ENCODE results near the gene DIS3. TPM values are rescaled to one million over a fixed set of nuclear protein-coding genes. Genes with fewer than 3 reads are reported as not detected.

The DIS3 gene
- total and polyA plus RNA-seq, 9 of the 15 experiments (the other 6 are each of a cell fraction or from before 2014, with no cell fraction given), result 6.0 to 48.9 (median 34.2) TPM

DNA sequence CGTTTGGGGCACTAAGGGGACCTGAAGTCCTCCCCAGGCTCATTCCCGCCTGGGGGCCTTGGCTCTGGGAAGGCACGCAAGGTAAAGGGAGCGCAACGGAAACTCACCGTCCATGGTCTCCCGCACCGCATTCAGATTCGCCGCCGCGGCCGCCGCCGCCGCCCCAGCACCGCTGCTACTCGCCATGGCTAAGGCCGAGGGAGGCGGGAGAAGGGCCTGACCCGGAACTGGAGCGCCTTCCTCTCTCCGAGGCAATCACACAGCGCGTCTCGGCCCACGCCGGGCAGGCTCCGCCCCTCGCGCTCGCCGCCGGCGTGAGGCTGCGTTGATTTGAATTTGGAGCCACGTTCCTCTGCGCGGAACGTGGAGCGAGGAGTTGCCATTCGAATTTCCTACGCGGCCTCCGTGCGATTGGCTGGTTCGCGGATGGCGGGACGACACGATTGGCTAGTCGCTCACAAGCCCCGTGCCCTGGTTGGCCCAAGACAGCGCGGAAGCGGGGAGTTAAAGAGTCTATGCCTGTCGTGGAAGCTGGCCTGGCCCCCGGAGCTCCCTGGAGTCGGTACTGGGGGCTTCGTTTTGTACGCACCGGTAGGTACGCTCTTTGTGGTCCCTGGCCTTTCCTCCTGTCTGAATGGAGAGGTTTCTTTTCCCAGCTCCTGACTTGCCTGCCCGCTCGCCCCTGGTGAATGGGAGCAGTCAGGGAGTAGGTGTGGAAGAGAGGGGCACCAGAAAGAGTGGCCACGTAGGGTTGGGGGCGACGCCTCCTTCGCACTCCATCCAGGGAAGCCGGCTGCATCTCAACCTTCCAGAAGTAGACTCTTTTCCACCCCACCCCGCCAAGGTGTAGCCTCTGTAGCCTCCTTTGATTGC is 54.0 kb downstream of the DIS3 start, which contains the start of the genes BORA and MZT1:
Gene BORA (plus strand): TSS at position 507 of the 873 bp plus-strand sequence. CDS start 1,018 bp downstream, outside the sequence.
Gene MZT1 (minus strand): TSS at position 213 of the 873 bp plus-strand sequence. CDS start 27 bp downstream, at position 186.
- Histone ChIP-seq H3K36me3 (ENCODE audit: control insufficient read depth, insufficient read depth, low read length) (peaks cover 45% of the 10 kb centered on the region), H3K79me2 (ENCODE audit: control insufficient read depth, insufficient read depth, low read length) (peaks cover 85% of the 10 kb centered on the region)
- CTCF ChIA-PET (ENCODE audit: low intra/inter-chr PET ratio), result no interaction called here
- TF ChIP-seq NRF1 (conservative IDR thresholded peaks at IDR 0.05 in 1 of 2, IDR thresholded peaks at IDR 0.05 in 1 of 2), result peak; percentile 85 to 88
- TF ChIP-seq, protein P1, sequence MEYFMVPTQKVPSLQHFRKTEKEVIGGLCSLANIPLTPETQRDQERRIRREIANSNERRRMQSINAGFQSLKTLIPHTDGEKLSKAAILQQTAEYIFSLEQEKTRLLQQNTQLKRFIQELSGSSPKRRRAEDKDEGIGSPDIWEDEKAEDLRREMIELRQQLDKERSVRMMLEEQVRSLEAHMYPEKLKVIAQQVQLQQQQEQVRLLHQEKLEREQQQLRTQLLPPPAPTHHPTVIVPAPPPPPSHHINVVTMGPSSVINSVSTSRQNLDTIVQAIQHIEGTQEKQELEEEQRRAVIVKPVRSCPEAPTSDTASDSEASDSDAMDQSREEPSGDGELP (CRISPR knock-in tag; IDR thresholded peaks at IDR 0.05; ENCODE audit: borderline replicate concordance), result peak; percentile 71; the same call in 1 of the 2 replicates
- peak; percentile 53 for TF ChIP-seq TAF1 (IDR thresholded peaks at IDR 0.05; ENCODE audit: control insufficient read depth, extremely low read depth, insufficient read depth, low read length, severe bottlenecking)
- peak; percentile 74 for TF ChIP-seq POLR2A (conservative IDR thresholded peaks at IDR 0.05)
- TF ChIP-seq, protein P2, sequence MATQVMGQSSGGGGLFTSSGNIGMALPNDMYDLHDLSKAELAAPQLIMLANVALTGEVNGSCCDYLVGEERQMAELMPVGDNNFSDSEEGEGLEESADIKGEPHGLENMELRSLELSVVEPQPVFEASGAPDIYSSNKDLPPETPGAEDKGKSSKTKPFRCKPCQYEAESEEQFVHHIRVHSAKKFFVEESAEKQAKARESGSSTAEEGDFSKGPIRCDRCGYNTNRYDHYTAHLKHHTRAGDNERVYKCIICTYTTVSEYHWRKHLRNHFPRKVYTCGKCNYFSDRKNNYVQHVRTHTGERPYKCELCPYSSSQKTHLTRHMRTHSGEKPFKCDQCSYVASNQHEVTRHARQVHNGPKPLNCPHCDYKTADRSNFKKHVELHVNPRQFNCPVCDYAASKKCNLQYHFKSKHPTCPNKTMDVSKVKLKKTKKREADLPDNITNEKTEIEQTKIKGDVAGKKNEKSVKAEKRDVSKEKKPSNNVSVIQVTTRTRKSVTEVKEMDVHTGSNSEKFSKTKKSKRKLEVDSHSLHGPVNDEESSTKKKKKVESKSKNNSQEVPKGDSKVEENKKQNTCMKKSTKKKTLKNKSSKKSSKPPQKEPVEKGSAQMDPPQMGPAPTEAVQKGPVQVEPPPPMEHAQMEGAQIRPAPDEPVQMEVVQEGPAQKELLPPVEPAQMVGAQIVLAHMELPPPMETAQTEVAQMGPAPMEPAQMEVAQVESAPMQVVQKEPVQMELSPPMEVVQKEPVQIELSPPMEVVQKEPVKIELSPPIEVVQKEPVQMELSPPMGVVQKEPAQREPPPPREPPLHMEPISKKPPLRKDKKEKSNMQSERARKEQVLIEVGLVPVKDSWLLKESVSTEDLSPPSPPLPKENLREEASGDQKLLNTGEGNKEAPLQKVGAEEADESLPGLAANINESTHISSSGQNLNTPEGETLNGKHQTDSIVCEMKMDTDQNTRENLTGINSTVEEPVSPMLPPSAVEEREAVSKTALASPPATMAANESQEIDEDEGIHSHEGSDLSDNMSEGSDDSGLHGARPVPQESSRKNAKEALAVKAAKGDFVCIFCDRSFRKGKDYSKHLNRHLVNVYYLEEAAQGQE (IDR thresholded peaks at IDR 0.05; ENCODE audit: borderline replicate concordance), result no peak
- TF ChIP-seq, protein P2 (CRISPR knock-in tag; IDR thresholded peaks at IDR 0.05; ENCODE audit: low read depth), result no peak
- no peak for TF ChIP-seq JUNB (CRISPR knock-in tag; conservative IDR thresholded peaks at IDR 0.05)
- TF ChIP-seq ZFX (CRISPR knock-in tag; IDR thresholded peaks at IDR 0.05), result peak; percentile 85
- TF ChIP-seq YBX1 (IDR thresholded peaks at IDR 0.05), result no peak
- TF ChIP-seq, protein P3, sequence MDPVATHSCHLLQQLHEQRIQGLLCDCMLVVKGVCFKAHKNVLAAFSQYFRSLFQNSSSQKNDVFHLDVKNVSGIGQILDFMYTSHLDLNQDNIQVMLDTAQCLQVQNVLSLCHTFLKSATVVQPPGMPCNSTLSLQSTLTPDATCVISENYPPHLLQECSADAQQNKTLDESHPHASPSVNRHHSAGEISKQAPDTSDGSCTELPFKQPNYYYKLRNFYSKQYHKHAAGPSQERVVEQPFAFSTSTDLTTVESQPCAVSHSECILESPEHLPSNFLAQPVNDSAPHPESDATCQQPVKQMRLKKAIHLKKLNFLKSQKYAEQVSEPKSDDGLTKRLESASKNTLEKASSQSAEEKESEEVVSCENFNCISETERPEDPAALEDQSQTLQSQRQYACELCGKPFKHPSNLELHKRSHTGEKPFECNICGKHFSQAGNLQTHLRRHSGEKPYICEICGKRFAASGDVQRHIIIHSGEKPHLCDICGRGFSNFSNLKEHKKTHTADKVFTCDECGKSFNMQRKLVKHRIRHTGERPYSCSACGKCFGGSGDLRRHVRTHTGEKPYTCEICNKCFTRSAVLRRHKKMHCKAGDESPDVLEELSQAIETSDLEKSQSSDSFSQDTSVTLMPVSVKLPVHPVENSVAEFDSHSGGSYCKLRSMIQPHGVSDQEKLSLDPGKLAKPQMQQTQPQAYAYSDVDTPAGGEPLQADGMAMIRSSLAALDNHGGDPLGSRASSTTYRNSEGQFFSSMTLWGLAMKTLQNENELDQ (CRISPR knock-in tag; IDR thresholded peaks at IDR 0.05; ENCODE audit: borderline replicate concordance), result no peak

More for the DNA sequence above, 54.0 kb downstream of the DIS3 start, which contains the start of the genes BORA and MZT1:
- Histone ChIP-seq H3K9ac (ENCODE audit: insufficient read depth in 1 of 2, low read depth in 2 of 2, low read length in 2 of 2) (peak within 1 kb of the TSS; percentile 92 to 94), H3K9me1 (ENCODE audit: control insufficient read depth, insufficient read depth, low read length) (no peaks in the 10 kb centered on the region), H3K27me3 (ENCODE audit: control insufficient read depth in 2 of 2, insufficient read depth in 2 of 2, low read length in 2 of 2) (no peaks in the 10 kb centered on the region), H2AFZ (ENCODE audit: low read depth, low read length) (peak within 1 kb of the TSS; percentile 84), H3K4me3 (peak within 1 kb of the TSS; percentile 82), H3K4me2 (ENCODE audit: insufficient read depth, low read length) (peak within 1 kb of the TSS; percentile 93), H3K4me1 (replicated peaks in 1 of 2; ENCODE audit: control insufficient read depth in 2 of 2, insufficient read depth in 2 of 2, low read length in 2 of 2) (peaks cover 0 to 7% of the 10 kb centered on the region in 2 experiments; a peak in 4 of 5 replicates), H3K9me3 (replicated peaks; ENCODE audit: control insufficient read depth, insufficient read depth, low read depth, low read length) (no peaks in the 10 kb centered on the region), H3K27ac (ENCODE audit: extremely low read depth, low read depth, low read length) (peak within 1 kb of the TSS; percentile 94), H4K20me1 (replicated peaks; ENCODE audit: control insufficient read depth, insufficient read depth, low read length) (no peaks in the 10 kb centered on the region)
- WGBS (ENCODE audit: insufficient coverage, low coverage, missing lambda C conversion rate), result 3% methylated on average over 21 of the region's 71 CpGs
- intact Hi-C loops (cut with micrococcal nuclease), result loop anchor here (2.0 kb wide), 1 partner anchor 53 kb away; the partner anchor contains the start of gene DIS3
- BruUV-seq (replicated peaks), result no TSS peak
- POLR2A ChIA-PET, result no interaction called here
- DNase-seq (ENCODE audit: extremely low read depth in 1 of 4, low spot score in 3 of 4), result peak; percentile 85 to 96 (median 88)
- in situ Hi-C loops (cut with MboI), result no loop called here
- peak; percentile 95 for ATAC-seq
- FAIRE-seq, result peak; percentile 95
